ENCODE measurements around the gene PPP3CA.

- TF ChIP-seq, protein P1, sequence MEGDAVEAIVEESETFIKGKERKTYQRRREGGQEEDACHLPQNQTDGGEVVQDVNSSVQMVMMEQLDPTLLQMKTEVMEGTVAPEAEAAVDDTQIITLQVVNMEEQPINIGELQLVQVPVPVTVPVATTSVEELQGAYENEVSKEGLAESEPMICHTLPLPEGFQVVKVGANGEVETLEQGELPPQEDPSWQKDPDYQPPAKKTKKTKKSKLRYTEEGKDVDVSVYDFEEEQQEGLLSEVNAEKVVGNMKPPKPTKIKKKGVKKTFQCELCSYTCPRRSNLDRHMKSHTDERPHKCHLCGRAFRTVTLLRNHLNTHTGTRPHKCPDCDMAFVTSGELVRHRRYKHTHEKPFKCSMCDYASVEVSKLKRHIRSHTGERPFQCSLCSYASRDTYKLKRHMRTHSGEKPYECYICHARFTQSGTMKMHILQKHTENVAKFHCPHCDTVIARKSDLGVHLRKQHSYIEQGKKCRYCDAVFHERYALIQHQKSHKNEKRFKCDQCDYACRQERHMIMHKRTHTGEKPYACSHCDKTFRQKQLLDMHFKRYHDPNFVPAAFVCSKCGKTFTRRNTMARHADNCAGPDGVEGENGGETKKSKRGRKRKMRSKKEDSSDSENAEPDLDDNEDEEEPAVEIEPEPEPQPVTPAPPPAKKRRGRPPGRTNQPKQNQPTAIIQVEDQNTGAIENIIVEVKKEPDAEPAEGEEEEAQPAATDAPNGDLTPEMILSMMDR (conservative IDR thresholded peaks at IDR 0.05; ENCODE audit: low read depth, low read length) = no peak
- TF ChIP-seq EZH2 (IDR thresholded peaks at IDR 0.05; ENCODE audit: low read length, unreplicated experiment) = no peak
Observed at GRCh38 chr4:101306225-101306624, 41.1 kb downstream of the PPP3CA start.
